ENCODE measurements around the gene PUS10.

- TF ChIP-seq CTCF (IDR thresholded peaks at IDR 0.05; ENCODE audit: borderline replicate concordance, extremely low read depth, low read length, poor library complexity, severe bottlenecking) (no peak), EZH2 (IDR thresholded peaks at IDR 0.05; ENCODE audit: borderline replicate concordance, low read depth, low read length, severe bottlenecking) (no peak)
Observed at GRCh38 chr2:60960706-60961105, 57.3 kb downstream of the PUS10 start.

All from DND-41 (cell line).